Endothelial cell of umbilical vein (primary cell): Measurements from ENCODE around the gene RNLS. TPM values are rescaled to one million over a fixed set of nuclear protein-coding genes. Genes with fewer than 3 reads are reported as not detected.
A peak's percentile ranks its signal among the peaks of the same experiment; 100 is the strongest.

ENCODE experiments used
- BruUV-seq: library from RNA; stranded (reverse); fragments of 400-500 nt; replicated peaks from 2 replicates; lab custom pipeline; 2021; lab: Mats Ljungman, UMichigan
- CTCF ChIA-PET: fragments of 300-600, 350-600 bp; sonication (Branson Sonifier 250); formaldehyde crosslinking; loops from one replicate; lab custom pipeline; 2021; ENCODE audit warnings: antibody characterized with exemption, inconsistent platforms; lab: Charles Lee
- POLR2A ChIA-PET: fragments of 300-600, 350-600 bp; sonication (Branson Sonifier 250); formaldehyde crosslinking; loops from one replicate; lab custom pipeline; 2021; ENCODE audit warnings: antibody characterized with exemption, inconsistent platforms; lab: Charles Lee
- DNase-seq: peaks from one replicate; pipeline ENCODE4 v3.0.0-alpha.2; 2011; ENCODE audit warnings: low read depth, low spot score
- FAIRE-seq: peaks from 2 replicates; lab custom pipeline; 2011; peaks lifted over from hg19 to GRCh38; lab: Jason Lieb, UNC
- H2AFZ ChIP-seq: 2 replicates; pipeline ENCODE4 v1.6.0; 2012; ENCODE audit warnings: low read depth, low read length, control low read depth, inconsistent platforms
- H3K27ac ChIP-seq: 2 replicates; pipeline ENCODE4 v1.5.1; 2011; ENCODE audit warnings: low read depth, mild to moderate bottlenecking, control low read depth, low read length, moderate library complexity; ENCODE audit not compliant: insufficient read depth
- H3K27me3 ChIP-seq, 2 experiments: 2 replicates each; pipeline versions ENCODE4 v1.6.0 to v1.6.1; 2011; ENCODE audit warnings: low read length in 2 of 2, mixed read lengths in 1 of 2; ENCODE audit not compliant: control insufficient read depth in 2 of 2, insufficient read depth in 2 of 2
- H3K36me3 ChIP-seq, 2 experiments: 2 replicates in 1 of 2; 3 replicates in 1 of 2; pipeline ENCODE4 v1.5.1; 2011; ENCODE audit warnings: low read length in 2 of 2, mild to moderate bottlenecking in 1 of 2, moderate library complexity in 1 of 2; ENCODE audit not compliant: control insufficient read depth in 2 of 2, insufficient read depth in 2 of 2; ENCODE audit errors: extremely low read depth in 1 of 2
- H3K4me1 ChIP-seq: 3 replicates; pipeline ENCODE4 v1.5.1; 2011; ENCODE audit warnings: mild to moderate bottlenecking, low read length; ENCODE audit not compliant: control insufficient read depth, insufficient read depth; ENCODE audit errors: extremely low read depth
- H3K4me2 ChIP-seq: 2 replicates; pipeline ENCODE4 v1.6.1; 2011; ENCODE audit warnings: low read length, control low read depth, mixed read lengths; ENCODE audit not compliant: insufficient read depth
- H3K4me3 ChIP-seq, 3 experiments: fragments of 200-600 bp in 1 of 3; sonication (generic), shearing (Covaris generic) in 1 of 3; replicated peaks in 1 of 3; 2 replicates each; pipeline ENCODE4 v1.5.1; 2011 to 2016; ENCODE audit warnings: control low read depth in 3 of 3, low read length in 3 of 3, mild to moderate bottlenecking in 2 of 3, inconsistent platforms in 1 of 3, low read depth in 1 of 3, moderate library complexity in 1 of 3; ENCODE audit not compliant: insufficient read depth in 1 of 3
- H3K79me2 ChIP-seq: 2 replicates; pipeline ENCODE4 v1.6.0; 2012; ENCODE audit warnings: low read length, inconsistent platforms; ENCODE audit not compliant: control insufficient read depth, insufficient read depth
- H3K9ac ChIP-seq: replicated peaks from 2 replicates; pipeline ENCODE3; 2011; ENCODE audit warnings: low read length, control low read depth; ENCODE audit not compliant: insufficient read depth; ENCODE audit errors: extremely low read depth
- H3K9me1 ChIP-seq: replicated peaks from 3 replicates; pipeline ENCODE4 v1.6.0; 2011; ENCODE audit warnings: mild to moderate bottlenecking, low read length; ENCODE audit not compliant: control insufficient read depth, insufficient read depth; ENCODE audit errors: extremely low read depth
- H3K9me3 ChIP-seq: replicated peaks from 2 replicates; pipeline ENCODE4 v1.5.1; 2012; ENCODE audit warnings: low read length, inconsistent platforms; ENCODE audit not compliant: control insufficient read depth, insufficient read depth
- H4K20me1 ChIP-seq: replicated peaks from 2 replicates; pipeline ENCODE3; 2011; ENCODE audit warnings: mild to moderate bottlenecking, low read length; ENCODE audit not compliant: control insufficient read depth, insufficient read depth; ENCODE audit errors: extremely low read depth
- CTCF ChIP-seq, 2 donors: IDR thresholded peaks; 1 replicate in 1 of 2; 2 replicates in 1 of 2; pipeline ENCODE4 v1.5.1; 2011; ENCODE audit warnings: low read length in 2 of 2, mild to moderate bottlenecking in 2 of 2, moderate library complexity in 2 of 2, control low read depth in 1 of 2, inconsistent platforms in 1 of 2, low read depth in 1 of 2; ENCODE audit not compliant: insufficient read depth in 1 of 2; ENCODE audit errors: extremely low read depth in 1 of 2
- EZH2 ChIP-seq: IDR thresholded peaks from 2 replicates; pipeline ENCODE4 v1.6.1; 2012; ENCODE audit warnings: borderline replicate concordance, low read depth, mild to moderate bottlenecking, moderate library complexity, low read length, inconsistent platforms; ENCODE audit not compliant: severe bottlenecking
- FOS ChIP-seq: IDR thresholded peaks from 2 replicates; pipeline ENCODE4 v1.6.1; 2011; ENCODE audit warnings: mild to moderate bottlenecking, low read length, moderate library complexity, borderline replicate concordance; ENCODE audit not compliant: insufficient read depth
- GATA2 ChIP-seq: IDR thresholded peaks from 2 replicates; pipeline ENCODE4 v1.7.0; 2011; ENCODE audit warnings: low read depth, mild to moderate bottlenecking, moderate library complexity, mixed read lengths, low read length; ENCODE audit not compliant: insufficient read length, insufficient read depth
- JUN ChIP-seq: IDR thresholded peaks from 2 replicates; pipeline ENCODE4 v1.6.1; 2011; ENCODE audit warnings: borderline replicate concordance, low read depth; ENCODE audit not compliant: insufficient read length, insufficient read depth
- MAX ChIP-seq: IDR thresholded peaks from 2 replicates; pipeline ENCODE4 v1.6.1; 2011; ENCODE audit not compliant: insufficient read depth, insufficient read length
- MYC ChIP-seq: IDR thresholded peaks from one replicate; pipeline ENCODE4 v1.6.1; 2011; ENCODE audit warnings: mild to moderate bottlenecking, low read depth, low read length
- POLR2A ChIP-seq: IDR thresholded peaks from 2 replicates; pipeline ENCODE4 v1.6.1; 2012; ENCODE audit warnings: low read depth, mild to moderate bottlenecking, control low read depth, low read length
- POLR2AphosphoS5 ChIP-seq: IDR thresholded peaks from 2 replicates; pipeline ENCODE4 v1.6.1; 2012; ENCODE audit warnings: low read depth, mild to moderate bottlenecking, control low read depth, low read length, moderate library complexity; ENCODE audit not compliant: insufficient read depth
- dilution Hi-C: fragments of 300-500 bp; cut with MboI; formaldehyde crosslinking; loops from one replicate; pipeline ENCODE4 v1.15.0; 2019; ENCODE audit warnings: low sequenced_read_pairs; ENCODE audit not compliant: extremely low pct_ligation_motif_present
- intact Hi-C: fragments of 100-400 bp; cut with micrococcal nuclease; formaldehyde crosslinking; loops from one replicate; pipeline ENCODE4 v1.10.0; 2022
- polyA plus RNA-seq, 4 experiments: library from polyadenylated mRNA; depleted of rRNA in 3 of 4; stranded (reverse) in 3 of 4; unstranded in 1 of 4; fragments of >200 nt; gene quantifications; 2 replicates each; pipeline versions ENCODE4 v1.2.1 to v1.2.3, GENCODE V29; 2011 to 2012; ENCODE audit warnings: missing spikeins in 1 of 4
- total RNA-seq: library from RNA; stranded (reverse); gene quantifications from 2 replicates; pipeline ENCODE4 v1.2.3, GENCODE V29; 2021

RNLS gene
- total and polyA plus RNA-seq, 2 donors (not counting 3 experiments of a cell fraction or from before 2014, with no cell fraction given): 2.5 to 4.6 TPM

- CTCF ChIA-PET: no interaction called here
- POLR2A ChIA-PET: no interaction called here
- TF ChIP-seq FOS: no peak
- TF ChIP-seq EZH2: no peak
- TF ChIP-seq POLR2AphosphoS5: no peak
- no peak for TF ChIP-seq CTCF (IDR thresholded peaks at IDR 0.05; ENCODE audit: extremely low read depth in 1 of 2, insufficient read depth in 1 of 2, low read depth in 1 of 2, low read length in 2 of 2)
- TF ChIP-seq GATA2: no peak
- no peak for TF ChIP-seq JUN
- no peak for TF ChIP-seq MAX
- no peak for TF ChIP-seq MYC
- no peak for TF ChIP-seq POLR2A
- intact Hi-C loops (no loop called here), dilution Hi-C loops (no loop called here)
- Histone ChIP-seq H3K4me1 (no peaks in the 10 kb centered on the region), H3K27ac (no peak overlapping the region), H3K79me2 (no peaks in the 10 kb centered on the region), H3K9ac (no peak overlapping the region), H3K4me3 (no peak overlapping the region), H4K20me1 (no peaks in the 10 kb centered on the region), H3K4me2 (no peak overlapping the region), H3K9me1 (no peaks in the 10 kb centered on the region), H2AFZ (no peak overlapping the region), H3K36me3 (no peaks in the 10 kb centered on the region), H3K27me3 (no peaks in the 10 kb centered on the region), H3K9me3 (no peaks in the 10 kb centered on the region)
- DNase-seq (no peak), FAIRE-seq (peak; percentile 26)
- no TSS peak for BruUV-seq
These were observed 127.3 kb downstream of the RNLS start for GRCh38 chr10:88455831-88456230.
